GM12878 (cell line): ENCODE data around the gene SLC35F6. TPM values are rescaled to one million over a fixed set of nuclear protein-coding genes. Genes with fewer than 3 reads are reported as not detected.
A peak's percentile ranks its signal among the peaks of the same experiment; 100 is the strongest.

Experiments
- ATAC-seq: fragments of 200-7000 bp; cut with Tn5 transposase; 3 replicates; pipeline ENCODE4 v1.9.1; 2020; ENCODE audit warnings: mild to moderate bottlenecking, moderate library complexity
- BruUV-seq: library from RNA; stranded (reverse); fragments of 400-500 nt; replicated peaks from 2 replicates; lab custom pipeline; 2021; lab: Mats Ljungman, UMichigan
- CTCF ChIA-PET: fragments of 300-600 bp; sonication (Branson Sonifier 250); formaldehyde crosslinking; extraction: SDS; loops from one replicate; lab custom pipeline; 2021; ENCODE audit warnings: inconsistent platforms; lab: Yijun Ruan, JAX
- POLR2A ChIA-PET: fragments of 350-600 bp; formaldehyde crosslinking; extraction: SDS; loops from one replicate; lab custom pipeline; 2021; ENCODE audit warnings: inconsistent platforms; lab: Charles Lee
- RAD21 ChIA-PET: fragments of 300-600 bp; sonication (Branson Sonifier 250); formaldehyde crosslinking; loops from one replicate; lab custom pipeline; 2023; ENCODE audit warnings: antibody characterized with exemption; ENCODE audit not compliant: unreplicated experiment; lab: Charles Lee
- SMC1A ChIA-PET: fragments of 300-600 bp; sonication (Branson Sonifier 250); formaldehyde crosslinking; loops from one replicate; lab custom pipeline; 2023; ENCODE audit not compliant: unreplicated experiment, uncharacterized antibody; lab: Charles Lee
- DNase-seq: peaks from one replicate; pipeline ENCODE4 v3.0.0-alpha.2; 2011; ENCODE audit warnings: low read depth, low spot score
- FAIRE-seq: peaks from 3 replicates; lab custom pipeline; 2011; peaks lifted over from hg19 to GRCh38; lab: Jason Lieb, UNC
- H2AFZ ChIP-seq: 2 replicates; pipeline ENCODE4 v1.6.0; 2011; ENCODE audit warnings: low read depth, low read length, control low read depth; ENCODE audit not compliant: control insufficient read depth
- H3K27ac ChIP-seq: 2 replicates; pipeline ENCODE4 v1.5.1; 2011; ENCODE audit warnings: control low read depth; ENCODE audit not compliant: control insufficient read depth, insufficient read depth
- H3K27me3 ChIP-seq, 2 experiments: replicated peaks in 1 of 2; 2 replicates each; pipeline versions ENCODE4 v1.6.0 to v1.6.1; 2011; ENCODE audit warnings: low read length in 1 of 2; ENCODE audit not compliant: control insufficient read depth in 2 of 2, insufficient read depth in 2 of 2
- H3K36me3 ChIP-seq, 2 experiments: 2 replicates each; pipeline ENCODE4 v1.5.1; 2011; ENCODE audit warnings: low read length in 1 of 2; ENCODE audit not compliant: control insufficient read depth in 2 of 2, insufficient read depth in 2 of 2
- H3K4me1 ChIP-seq: 2 replicates; pipeline ENCODE4 v1.6.1; 2011; ENCODE audit warnings: mild to moderate bottlenecking, low read length, moderate library complexity, mixed read lengths; ENCODE audit not compliant: control insufficient read depth, insufficient read depth
- H3K4me2 ChIP-seq: 2 replicates; pipeline ENCODE4 v1.6.0; 2011; ENCODE audit warnings: control low read depth; ENCODE audit not compliant: control insufficient read depth, insufficient read depth
- H3K4me3 ChIP-seq: fragments of 200-600 bp; sonication (generic); 2 replicates; pipeline ENCODE4 v1.5.1; 2016
- H3K79me2 ChIP-seq: 2 replicates; pipeline ENCODE4 v1.6.0; 2011; ENCODE audit warnings: low read length; ENCODE audit not compliant: control insufficient read depth, insufficient read depth
- H3K9ac ChIP-seq: 2 replicates; pipeline ENCODE4 v1.8.0; 2011; ENCODE audit warnings: low read length, control low read depth, mixed read lengths; ENCODE audit not compliant: control insufficient read depth, insufficient read depth
- H3K9me3 ChIP-seq: replicated peaks from 3 replicates; pipeline ENCODE4 v1.5.1; 2011; ENCODE audit warnings: mild to moderate bottlenecking, low read length; ENCODE audit not compliant: control insufficient read depth, insufficient read depth
- H4K20me1 ChIP-seq: 2 replicates; pipeline ENCODE4 v1.6.0; 2011; ENCODE audit not compliant: control insufficient read depth, insufficient read depth
- ASH2L ChIP-seq: fragments of 300-600, 200-600 bp; sonication (generic); IDR thresholded peaks from 2 replicates; pipeline ENCODE4 v1.6.1; 2017; ENCODE audit warnings: low read depth, mild to moderate bottlenecking, borderline replicate concordance
- BCL11A ChIP-seq: IDR thresholded peaks from 2 replicates; pipeline ENCODE4 v1.6.1; 2011; ENCODE audit warnings: low read depth, low read length
- CEBPB ChIP-seq, 2 experiments: fragments of 150-350 bp in 1 of 2; IDR thresholded peaks; 2 replicates each; pipeline ENCODE4 v1.6.1; 2012 to 2014; ENCODE audit warnings: low read depth in 2 of 2, low read length in 2 of 2, borderline replicate concordance in 1 of 2, inconsistent platforms in 1 of 2
- CHD1 ChIP-seq: IDR thresholded peaks from 2 replicates; pipeline ENCODE4 v1.6.1; 2012; ENCODE audit warnings: low read depth, low read length, improper control_type of control experiment
- JUNB ChIP-seq: IDR thresholded peaks from 2 replicates; pipeline ENCODE4 v1.6.1; 2016; ENCODE audit warnings: antibody characterized with exemption, mild to moderate bottlenecking
- KDM1A ChIP-seq: fragments of 200-600 bp; sonication (generic); IDR thresholded peaks from 2 replicates; pipeline ENCODE4 v1.6.1; 2016; ENCODE audit warnings: borderline replicate concordance
- SUZ12 ChIP-seq: fragments of 200-600 bp; sonication (generic); IDR thresholded peaks from one replicate; pipeline ENCODE4 v1.6.1; 2018; ENCODE audit warnings: antibody characterized with exemption, mild to moderate bottlenecking; ENCODE audit not compliant: unreplicated experiment
- WGBS: methylation state at CpG from one replicate; pipeline ENCODE4 v1.1.6; 2016; ENCODE audit warnings: low lambda C conversion rate; ENCODE audit not compliant: insufficient replicate concordance, insufficient coverage; ENCODE audit errors: missing lambda C conversion rate; 5-methylcytosine and 5-hydroxymethylcytosine counted together
- in situ Hi-C: fragments of 300-500 bp; cut with MboI; formaldehyde crosslinking; loops from 9 replicates; pipeline ENCODE4 v1.14.3; 2018; ENCODE audit warnings: mixed read lengths
- intact Hi-C: fragments of 100-400 bp; cut with micrococcal nuclease; formaldehyde crosslinking; loops from one replicate; pipeline ENCODE4 v1.14.2; 2022; ENCODE audit not compliant: unreplicated experiment
- polyA plus RNA-seq, 11 experiments: library from polyadenylated mRNA; depleted of rRNA in 4 of 11; unstranded in 6 of 11; stranded (reverse) in 5 of 11; fragments of >200 nt; fragmentation: Nextera tagmentation in 4 of 11; fragmentation: Illumina TruSeq in 1 of 11; extraction: Ambion mirVana in 4 of 11; extraction: Trizol in 1 of 11; gene quantifications; 1 replicate in 1 of 11; 2 replicates in 10 of 11; pipeline versions ENCODE4 v1.2.1 to v1.2.3, GENCODE V29; 2011 to 2016; ENCODE audit warnings: inconsistent platforms in 2 of 11, missing spikeins in 2 of 11, low read depth in 1 of 11
- total RNA-seq, 4 experiments: library from RNA; depleted of rRNA in 3 of 4; stranded (reverse); fragments of >200 nt in 3 of 4; fragmentation: Illumina TruSeq in 1 of 4; extraction: Trizol in 1 of 4; gene quantifications; 2 replicates each; pipeline versions ENCODE4 v1.2.1 to v1.2.3, GENCODE V29; 2013 to 2021
- TF ChIP-seq, protein P1 (sequence below): IDR thresholded peaks from 2 replicates; pipeline ENCODE4 v1.6.1; 2012; ENCODE audit warnings: low read depth, low read length, improper control_type of control experiment
- TF ChIP-seq, protein P2 (sequence below): fragments of 450-650 bp; IDR thresholded peaks from 2 replicates; pipeline ENCODE4 v1.6.1; 2014; ENCODE audit warnings: mild to moderate bottlenecking
- TF ChIP-seq, protein P3 (sequence below): fragments of 450-650 bp; formaldehyde crosslinking; IDR thresholded peaks from 2 replicates; pipeline ENCODE4 v1.4.0; 2020; ENCODE audit warnings: mild to moderate bottlenecking, moderate library complexity

The SLC35F6 gene
- total and polyA plus RNA-seq, 10 of the 15 experiments (the other 5 are each of a cell fraction or from before 2014, with no cell fraction given), result 4.0 to 10.5 (median 8.0) TPM

DNA sequence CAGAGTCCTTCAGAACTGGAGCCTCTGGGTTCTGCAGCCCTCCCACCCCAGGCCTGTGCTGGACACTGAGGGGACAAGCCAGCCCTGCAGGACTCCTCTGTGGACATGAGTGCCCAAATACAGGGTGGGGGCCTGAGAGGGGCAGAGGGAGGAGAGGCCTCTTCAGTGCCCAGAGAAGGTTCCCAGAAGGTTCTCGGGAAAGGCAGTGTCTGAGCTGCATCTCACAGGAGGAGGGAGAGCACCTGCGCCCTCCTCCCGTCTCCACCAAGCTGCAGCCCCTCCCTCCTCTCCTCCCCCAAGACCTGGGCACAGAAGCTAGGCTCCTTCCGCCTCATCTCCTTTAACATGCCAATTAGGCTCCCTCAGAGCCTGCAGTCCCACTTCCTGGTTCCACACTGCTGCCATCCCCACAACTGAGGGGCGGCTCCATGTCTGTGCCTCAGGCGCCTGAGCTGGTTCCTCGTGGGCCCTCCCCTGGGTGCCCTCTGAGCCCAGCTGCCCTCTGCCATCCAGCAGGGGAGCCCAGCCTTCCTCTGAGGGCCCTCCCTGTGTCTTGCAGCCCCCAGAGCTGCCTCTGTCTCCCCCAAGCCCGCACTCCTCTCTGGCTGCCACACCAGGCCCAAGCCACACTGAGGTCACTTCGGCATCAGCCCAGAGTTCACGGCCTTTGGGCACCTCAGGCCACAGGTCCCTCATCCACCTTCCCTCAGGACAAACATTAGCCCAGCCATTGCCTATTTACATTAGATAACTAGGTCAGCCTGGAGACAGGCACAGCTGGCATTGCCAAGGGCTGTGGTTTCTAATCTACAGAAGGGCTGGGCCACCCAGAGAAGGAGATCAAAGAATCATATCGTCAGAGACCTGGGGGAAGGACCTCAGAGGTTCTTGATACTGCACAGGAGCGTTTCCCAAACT lies 42.7 kb upstream of the SLC35F6 start:
- no peaks in the 10 kb centered on the region for H3K36me3 ChIP-seq
- WGBS, result 25% methylated on average over 12 of the region's 12 CpGs
- H2AFZ ChIP-seq, result no peak overlapping the region
- ATAC-seq, result peak; percentile 37; the same call in 2 of the 3 replicates
- in situ Hi-C loops, result no loop called here
- ChIA-PET SMC1A (interaction anchor here (0.6 to 2.0 kb wide), 2 partner anchors 11 to 931 kb away, joined by 3 to 4 read pairs; no protein-coding TSS in a partner anchor), RAD21 (interaction anchor here (1.1 kb wide), 1 partner anchor 25 kb away, joined by 3 read pairs; no protein-coding TSS in a partner anchor)
- DNase-seq, result no peak
- no peaks in the 10 kb centered on the region for H4K20me1 ChIP-seq
- no peaks in the 10 kb centered on the region for H3K27me3 ChIP-seq
- no peaks in the 10 kb centered on the region for H3K4me1 ChIP-seq
- no peak overlapping the region for H3K27ac ChIP-seq
- FAIRE-seq, result no peak
- no peak overlapping the region for H3K4me2 ChIP-seq
- no peaks in the 10 kb centered on the region for H3K9me3 ChIP-seq
- no TSS peak for BruUV-seq
- no peak overlapping the region for H3K4me3 ChIP-seq
- intact Hi-C loops, result no loop called here
- TF ChIP-seq, protein P1, sequence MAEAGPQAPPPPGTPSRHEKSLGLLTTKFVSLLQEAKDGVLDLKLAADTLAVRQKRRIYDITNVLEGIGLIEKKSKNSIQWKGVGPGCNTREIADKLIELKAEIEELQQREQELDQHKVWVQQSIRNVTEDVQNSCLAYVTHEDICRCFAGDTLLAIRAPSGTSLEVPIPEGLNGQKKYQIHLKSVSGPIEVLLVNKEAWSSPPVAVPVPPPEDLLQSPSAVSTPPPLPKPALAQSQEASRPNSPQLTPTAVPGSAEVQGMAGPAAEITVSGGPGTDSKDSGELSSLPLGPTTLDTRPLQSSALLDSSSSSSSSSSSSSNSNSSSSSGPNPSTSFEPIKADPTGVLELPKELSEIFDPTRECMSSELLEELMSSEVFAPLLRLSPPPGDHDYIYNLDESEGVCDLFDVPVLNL, result no peak
- TF ChIP-seq SUZ12, result no peak
- TF ChIP-seq, protein P2, sequence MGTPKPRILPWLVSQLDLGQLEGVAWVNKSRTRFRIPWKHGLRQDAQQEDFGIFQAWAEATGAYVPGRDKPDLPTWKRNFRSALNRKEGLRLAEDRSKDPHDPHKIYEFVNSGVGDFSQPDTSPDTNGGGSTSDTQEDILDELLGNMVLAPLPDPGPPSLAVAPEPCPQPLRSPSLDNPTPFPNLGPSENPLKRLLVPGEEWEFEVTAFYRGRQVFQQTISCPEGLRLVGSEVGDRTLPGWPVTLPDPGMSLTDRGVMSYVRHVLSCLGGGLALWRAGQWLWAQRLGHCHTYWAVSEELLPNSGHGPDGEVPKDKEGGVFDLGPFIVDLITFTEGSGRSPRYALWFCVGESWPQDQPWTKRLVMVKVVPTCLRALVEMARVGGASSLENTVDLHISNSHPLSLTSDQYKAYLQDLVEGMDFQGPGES, result no peak
- no peak for TF ChIP-seq BCL11A
- TF ChIP-seq CEBPB (IDR thresholded peaks at IDR 0.05; ENCODE audit: borderline replicate concordance in 1 of 2, low read depth in 2 of 2, low read length in 2 of 2), result no peak
- TF ChIP-seq, protein P3, sequence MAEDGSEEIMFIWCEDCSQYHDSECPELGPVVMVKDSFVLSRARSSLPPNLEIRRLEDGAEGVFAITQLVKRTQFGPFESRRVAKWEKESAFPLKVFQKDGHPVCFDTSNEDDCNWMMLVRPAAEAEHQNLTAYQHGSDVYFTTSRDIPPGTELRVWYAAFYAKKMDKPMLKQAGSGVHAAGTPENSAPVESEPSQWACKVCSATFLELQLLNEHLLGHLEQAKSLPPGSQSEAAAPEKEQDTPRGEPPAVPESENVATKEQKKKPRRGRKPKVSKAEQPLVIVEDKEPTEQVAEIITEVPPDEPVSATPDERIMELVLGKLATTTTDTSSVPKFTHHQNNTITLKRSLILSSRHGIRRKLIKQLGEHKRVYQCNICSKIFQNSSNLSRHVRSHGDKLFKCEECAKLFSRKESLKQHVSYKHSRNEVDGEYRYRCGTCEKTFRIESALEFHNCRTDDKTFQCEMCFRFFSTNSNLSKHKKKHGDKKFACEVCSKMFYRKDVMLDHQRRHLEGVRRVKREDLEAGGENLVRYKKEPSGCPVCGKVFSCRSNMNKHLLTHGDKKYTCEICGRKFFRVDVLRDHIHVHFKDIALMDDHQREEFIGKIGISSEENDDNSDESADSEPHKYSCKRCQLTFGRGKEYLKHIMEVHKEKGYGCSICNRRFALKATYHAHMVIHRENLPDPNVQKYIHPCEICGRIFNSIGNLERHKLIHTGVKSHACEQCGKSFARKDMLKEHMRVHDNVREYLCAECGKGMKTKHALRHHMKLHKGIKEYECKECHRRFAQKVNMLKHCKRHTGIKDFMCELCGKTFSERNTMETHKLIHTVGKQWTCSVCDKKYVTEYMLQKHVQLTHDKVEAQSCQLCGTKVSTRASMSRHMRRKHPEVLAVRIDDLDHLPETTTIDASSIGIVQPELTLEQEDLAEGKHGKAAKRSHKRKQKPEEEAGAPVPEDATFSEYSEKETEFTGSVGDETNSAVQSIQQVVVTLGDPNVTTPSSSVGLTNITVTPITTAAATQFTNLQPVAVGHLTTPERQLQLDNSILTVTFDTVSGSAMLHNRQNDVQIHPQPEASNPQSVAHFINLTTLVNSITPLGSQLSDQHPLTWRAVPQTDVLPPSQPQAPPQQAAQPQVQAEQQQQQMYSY, result no peak
- no peak for TF ChIP-seq ASH2L
- no peak for TF ChIP-seq KDM1A
- no peak for TF ChIP-seq JUNB
- TF ChIP-seq CHD1, result no peak
- TF ChIP-seq, all 136 proteins: peak for 0
- POLR2A ChIA-PET, result interaction anchor here (0.6 to 1.0 kb wide), 2 partner anchors 9 to 431 kb away, joined by 3 read pairs; no protein-coding TSS in a partner anchor
- Histone ChIP-seq H3K9ac (no peak overlapping the region), H3K79me2 (no peaks in the 10 kb centered on the region)
- CTCF ChIA-PET, result no interaction called here
